NCI-H82 (cell line): ENCODE measurements around the gene PARP4.
A peak's percentile ranks its signal among the peaks of the same experiment; 100 is the strongest.
"Not testable (repeated sequence)": the region's sequence is repeated elsewhere in the genome, so short reads cannot be mapped to it uniquely, and the experiment has no call there.

Experiments used
- DNase-seq: peaks from one replicate; lab custom pipeline; 2025; lab: John Stamatoyannopoulos, UW

PARP4 gene

GRCh38 chr13:24512197-24512907 is at the start of gene PARP4:
PARP4 (minus strand) TSS chr13:24512778; CDS start chr13:24503776, 9,002 bp downstream.
- peak; percentile 89 for DNase-seq

GRCh38 chr13:24560579-24561187 is 48.1 kb upstream of the PARP4 start:
- not testable (repeated sequence) for DNase-seq

- DNase-seq = not testable (repeated sequence)
These were observed 47.0 kb upstream of the PARP4 start for GRCh38 chr13:24559431-24560218.

GRCh38 chr13:24557081-24557480 is 44.5 kb upstream of the PARP4 start:
- no peak for DNase-seq

- not testable (repeated sequence) for DNase-seq
These were observed 41.3 kb upstream of the PARP4 start for GRCh38 chr13:24553892-24554291.

- peak; percentile 66 for DNase-seq
These were observed 29.1 kb upstream of the PARP4 start for GRCh38 chr13:24541476-24542352.

- DNase-seq = no peak
These were observed 28.5 kb upstream of the PARP4 start for GRCh38 chr13:24541127-24541475.

GRCh38 chr13:24540236-24541126 is 27.9 kb upstream of the PARP4 start:
- DNase-seq = peak; percentile 46

GRCh38 chr13:24539500-24540165 is 27.1 kb upstream of the PARP4 start:
- no peak for DNase-seq

GRCh38 chr13:24529478-24529877 is 16.9 kb upstream of the PARP4 start:
- DNase-seq = no peak

- DNase-seq = peak; percentile 19
These were observed 16.3 kb upstream of the PARP4 start for GRCh38 chr13:24528816-24529398.

- DNase-seq = no peak
These were observed 14.7 kb upstream of the PARP4 start for GRCh38 chr13:24527266-24527775.

GRCh38 chr13:24520733-24521132 is 8.2 kb upstream of the PARP4 start:
- DNase-seq = no peak

GRCh38 chr13:24516919-24517318 is 4.3 kb upstream of the PARP4 start:
- DNase-seq = no peak

- DNase-seq = no peak
These were observed 283 bp upstream of the PARP4 start for GRCh38 chr13:24512908-24513213.

GRCh38 chr13:24511816-24512196 is 772 bp downstream of the PARP4 start:
- no peak for DNase-seq

- DNase-seq = peak; percentile 21
These were observed 1.4 kb downstream of the PARP4 start for GRCh38 chr13:24511019-24511815.

GRCh38 chr13:24506698-24507335 is 5.8 kb downstream of the PARP4 start:
- DNase-seq = no peak

GRCh38 chr13:24506283-24506682 is 6.3 kb downstream of the PARP4 start:
- not testable (repeated sequence) for DNase-seq
